Fibroblast of lung (primary cell): Measurements from ENCODE around the gene DNAH17. TPM values are rescaled to one million over a fixed set of nuclear protein-coding genes. Genes with fewer than 3 reads are reported as not detected.

Experiments used
- DNase-seq, 2 donors: peaks; one replicate each; pipeline versions ENCODE4 v3.0.0 to v3.0.0-alpha.2; 2010; ENCODE audit warnings: low read depth in 2 of 2
- H2AFZ ChIP-seq: 2 replicates; pipeline ENCODE4 v1.5.1; 2012; ENCODE audit warnings: low read length, control low read depth, inconsistent platforms
- H3K27ac ChIP-seq: 2 replicates; pipeline ENCODE4 v1.5.1; 2011; ENCODE audit warnings: low read length, control low read depth; ENCODE audit not compliant: insufficient read depth
- H3K27me3 ChIP-seq: 2 replicates; pipeline ENCODE4 v1.5.1; 2011; ENCODE audit warnings: mild to moderate bottlenecking, low read length; ENCODE audit not compliant: control insufficient read depth, insufficient read depth
- H3K36me3 ChIP-seq: 2 replicates; pipeline ENCODE4 v1.5.1; 2011; ENCODE audit warnings: low read length; ENCODE audit not compliant: control insufficient read depth, insufficient read depth
- H3K4me1 ChIP-seq: 2 replicates; pipeline ENCODE4 v1.5.1; 2011; ENCODE audit warnings: low read length; ENCODE audit not compliant: control insufficient read depth, insufficient read depth; ENCODE audit errors: extremely low read depth
- H3K4me2 ChIP-seq: 2 replicates; pipeline ENCODE4 v1.5.1; 2011; ENCODE audit warnings: low read length, control low read depth; ENCODE audit not compliant: insufficient read depth; ENCODE audit errors: extremely low read depth
- H3K4me3 ChIP-seq, 4 experiments: fragments of 200-600 bp in 1 of 4; sonication (generic) in 1 of 4; replicated peaks in 1 of 4; 2 replicates each; pipeline ENCODE4 v1.5.1; 2011 to 2016; ENCODE audit warnings: low read length in 4 of 4, low read depth in 3 of 4, mild to moderate bottlenecking in 3 of 4, control low read depth in 2 of 4, inconsistent platforms in 1 of 4, mixed read lengths in 1 of 4; ENCODE audit not compliant: insufficient read depth in 1 of 4; ENCODE audit errors: control extremely low read depth in 1 of 4
- H3K79me2 ChIP-seq: 2 replicates; pipeline ENCODE4 v1.5.1; 2012; ENCODE audit warnings: mild to moderate bottlenecking, low read length, inconsistent platforms; ENCODE audit not compliant: control insufficient read depth, insufficient read depth
- H3K9ac ChIP-seq: 2 replicates; pipeline ENCODE4 v1.5.1; 2011; ENCODE audit warnings: mild to moderate bottlenecking, low read length, control low read depth; ENCODE audit not compliant: insufficient read depth
- H3K9me3 ChIP-seq: 2 replicates; pipeline ENCODE4 v1.5.1; 2012; ENCODE audit warnings: low read depth, low read length; ENCODE audit not compliant: control insufficient read depth, insufficient read depth
- H4K20me1 ChIP-seq: 2 replicates; pipeline ENCODE4 v1.5.1; 2011; ENCODE audit warnings: low read length; ENCODE audit not compliant: control insufficient read depth, insufficient read depth; ENCODE audit errors: extremely low read depth
- CTCF ChIP-seq, 2 donors: IDR thresholded peaks in 1 of 2; conservative IDR thresholded peaks in 1 of 2; 1 replicate in 1 of 2; 2 replicates in 1 of 2; pipeline ENCODE4 v1.5.1; 2011 to 2012; ENCODE audit warnings: low read length in 2 of 2, control low read depth in 1 of 2, inconsistent platforms in 1 of 2, low read depth in 1 of 2, mild to moderate bottlenecking in 1 of 2
- EZH2 ChIP-seq: IDR thresholded peaks from 2 replicates; pipeline ENCODE4 v1.5.1; 2012; ENCODE audit warnings: low read length, control low read depth, mild to moderate bottlenecking; ENCODE audit errors: missing control alignments
- polyA plus RNA-seq, 2 donors: library from polyadenylated mRNA; depleted of rRNA in 1 of 2; stranded (reverse) in 1 of 2; unstranded in 1 of 2; fragments of >200 nt; gene quantifications; 2 replicates each; pipeline ENCODE4 v1.2.1, GENCODE V29; 2011 to 2012; ENCODE audit warnings: missing spikeins in 1 of 2
- total RNA-seq: library from RNA; depleted of rRNA; stranded (reverse); fragments of >200 nt; gene quantifications from 2 replicates; pipeline ENCODE4 v1.2.1, GENCODE V29; 2014

Gene DNAH17
- total and polyA plus RNA-seq, 2 donors (not counting 1 experiment from before 2014, with no cell fraction given) = not detected

- TF ChIP-seq CTCF (conservative IDR thresholded peaks at IDR 0.05 in 1 of 2, IDR thresholded peaks at IDR 0.05 in 1 of 2; ENCODE audit: low read depth in 1 of 2, low read length in 2 of 2) = no peak
- Histone ChIP-seq H4K20me1 (no peaks in the 10 kb centered on the region), H3K9me3 (no peaks in the 10 kb centered on the region), H3K27ac (no peak overlapping the region), H3K4me3 (no peak overlapping the region), H3K4me1 (peaks cover 3% of the 10 kb centered on the region), H3K27me3 (no peaks in the 10 kb centered on the region), H3K79me2 (no peaks in the 10 kb centered on the region), H2AFZ (no peak overlapping the region), H3K4me2 (no peak overlapping the region), H3K36me3 (no peaks in the 10 kb centered on the region), H3K9ac (no peak overlapping the region)
- peak in 1 of 2 donors; percentile 28 for DNase-seq
Observed at GRCh38 chr17:78599419-78599818, 22.2 kb upstream of the DNAH17 start.

- Histone ChIP-seq H3K27me3 (no peaks in the 10 kb centered on the region), H3K4me3 (no peak overlapping the region), H2AFZ (no peak overlapping the region), H3K9me3 (no peaks in the 10 kb centered on the region), H3K4me1 (peaks cover 3% of the 10 kb centered on the region), H3K27ac (peak overlapping the region; percentile 26), H3K9ac (no peak overlapping the region), H3K79me2 (no peaks in the 10 kb centered on the region), H3K4me2 (peak overlapping the region; percentile 44), H3K36me3 (no peaks in the 10 kb centered on the region), H4K20me1 (no peaks in the 10 kb centered on the region)
- DNase-seq = peak; percentile 39 to 74
- no peak for TF ChIP-seq CTCF (conservative IDR thresholded peaks at IDR 0.05 in 1 of 2, IDR thresholded peaks at IDR 0.05 in 1 of 2; ENCODE audit: low read depth in 1 of 2, low read length in 2 of 2)
- TF ChIP-seq EZH2 = no peak
Observed at GRCh38 chr17:78598013-78598471, 20.8 kb upstream of the DNAH17 start.

GRCh38 chr17:78596871-78597764, 19.9 kb upstream of the DNAH17 start:
- Histone ChIP-seq H3K4me2 (no peak overlapping the region), H3K27ac (no peak overlapping the region), H3K9me3 (no peaks in the 10 kb centered on the region), H3K4me3 (no peak overlapping the region), H3K27me3 (no peaks in the 10 kb centered on the region), H3K4me1 (peaks cover 3% of the 10 kb centered on the region), H3K9ac (no peak overlapping the region), H4K20me1 (no peaks in the 10 kb centered on the region), H3K79me2 (no peaks in the 10 kb centered on the region), H2AFZ (no peak overlapping the region), H3K36me3 (no peaks in the 10 kb centered on the region)
- TF ChIP-seq EZH2 (no peak), CTCF (conservative IDR thresholded peaks at IDR 0.05 in 1 of 2, IDR thresholded peaks at IDR 0.05 in 1 of 2; ENCODE audit: low read depth in 1 of 2, low read length in 2 of 2) (no peak)
- no peak for DNase-seq
